Rectal smooth muscle tissue (tissue), 1 donor: Measurements from ENCODE around the gene UHRF2.
"Not testable (repeated sequence)": the region's sequence is repeated elsewhere in the genome, so short reads cannot be mapped to it uniquely, and the experiment has no call there.

Source experiments
- H3K27ac ChIP-seq: one replicate; pipeline ENCODE4 v1.7.0; 2013; ENCODE audit warnings: low read depth, low read length, inconsistent platforms
- H3K27me3 ChIP-seq: one replicate; pipeline ENCODE4 v1.7.0; 2013; ENCODE audit warnings: low read length; ENCODE audit not compliant: control insufficient read depth, insufficient read depth
- H3K36me3 ChIP-seq: one replicate; pipeline ENCODE4 v1.7.0; 2013; ENCODE audit warnings: low read length; ENCODE audit not compliant: control insufficient read depth, insufficient read depth
- H3K4me1 ChIP-seq: one replicate; pipeline ENCODE4 v1.7.0; 2013; ENCODE audit warnings: low read length; ENCODE audit not compliant: control insufficient read depth, insufficient read depth
- H3K4me3 ChIP-seq: one replicate; pipeline ENCODE4 v1.7.0; 2013; ENCODE audit warnings: low read length
- H3K9ac ChIP-seq: one replicate; pipeline ENCODE4 v1.7.0; 2013; ENCODE audit warnings: low read length

The UHRF2 gene

DNA sequence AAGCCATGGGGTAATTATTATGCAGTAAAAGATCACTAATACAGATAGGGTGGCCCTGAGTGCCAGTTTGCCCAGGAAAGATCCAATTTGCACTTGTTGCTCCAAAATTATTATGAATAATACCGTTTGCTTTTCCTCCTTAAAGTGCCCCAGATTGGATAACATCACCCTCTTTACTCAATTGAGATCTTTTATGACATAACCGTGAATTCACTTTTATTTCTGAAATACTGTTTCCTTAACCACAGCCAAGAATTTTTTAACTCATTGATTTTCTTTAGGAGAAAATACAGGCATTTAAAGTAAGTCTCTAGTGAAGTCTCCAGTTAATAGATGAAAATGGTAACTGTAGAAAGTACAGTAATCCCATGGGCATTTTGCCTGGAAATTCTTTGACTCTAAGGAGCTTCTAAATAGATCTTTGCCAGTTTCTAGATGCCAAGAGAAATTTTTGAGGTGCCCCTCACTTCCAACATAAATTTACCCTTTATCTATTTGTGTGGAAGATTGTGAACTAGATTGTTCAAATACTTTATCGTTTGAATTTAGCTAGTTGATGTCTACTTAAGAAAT, 99.2 kb downstream of the UHRF2 start:
- Histone ChIP-seq H3K9ac (no peak overlapping the region), H3K27ac (no peak overlapping the region), H3K4me1 (no peaks in the 10 kb centered on the region), H3K27me3 (no peaks in the 10 kb centered on the region), H3K4me3 (no peak overlapping the region), H3K36me3 (peaks cover 7% of the 10 kb centered on the region)

- H3K27ac ChIP-seq: no peak overlapping the region
- no peaks in the 10 kb centered on the region for H3K4me1 ChIP-seq
- no peak overlapping the region for H3K4me3 ChIP-seq
- H3K9ac ChIP-seq: no peak overlapping the region
- H3K27me3 ChIP-seq: no peaks in the 10 kb centered on the region
- H3K36me3 ChIP-seq: no peaks in the 10 kb centered on the region
Observed at GRCh38 chr9:6522263-6522662, 109.3 kb downstream of the UHRF2 start.

GRCh38 chr9:6525326-6526045, 112.5 kb downstream of the UHRF2 start:
- Histone ChIP-seq H3K27ac (no peak overlapping the region), H3K4me3 (no peak overlapping the region)

DNA sequence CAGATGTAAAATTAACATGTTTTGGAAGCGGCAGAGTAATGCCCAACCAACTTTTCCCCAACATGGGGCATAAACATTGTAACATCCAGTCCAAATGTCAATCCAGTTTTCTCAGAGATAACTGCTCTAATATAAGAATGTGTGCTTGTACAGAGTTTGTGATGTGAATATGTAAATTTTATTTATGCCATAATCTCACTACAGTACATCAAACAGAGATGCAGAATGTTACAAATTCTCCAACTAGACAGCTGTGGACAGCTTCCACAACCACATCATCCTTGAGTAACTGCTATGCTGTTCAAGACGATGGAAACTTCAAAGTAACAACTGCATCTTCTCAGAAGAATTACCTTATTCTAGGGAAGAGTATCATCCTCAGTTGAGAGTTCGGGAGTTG, 122.6 kb downstream of the UHRF2 start:
- Histone ChIP-seq H3K4me3 (no peak overlapping the region), H3K27ac (no peak overlapping the region), H3K36me3 (no peaks in the 10 kb centered on the region), H3K27me3 (no peaks in the 10 kb centered on the region), H3K4me1 (no peaks in the 10 kb centered on the region), H3K9ac (no peak overlapping the region)

More at GRCh38 chr9:6525326-6526045, 112.5 kb downstream of the UHRF2 start:
- no peaks in the 10 kb centered on the region for H3K27me3 ChIP-seq
- H3K9ac ChIP-seq: no peak overlapping the region
- no peaks in the 10 kb centered on the region for H3K36me3 ChIP-seq
- H3K4me1 ChIP-seq: no peaks in the 10 kb centered on the region

DNA sequence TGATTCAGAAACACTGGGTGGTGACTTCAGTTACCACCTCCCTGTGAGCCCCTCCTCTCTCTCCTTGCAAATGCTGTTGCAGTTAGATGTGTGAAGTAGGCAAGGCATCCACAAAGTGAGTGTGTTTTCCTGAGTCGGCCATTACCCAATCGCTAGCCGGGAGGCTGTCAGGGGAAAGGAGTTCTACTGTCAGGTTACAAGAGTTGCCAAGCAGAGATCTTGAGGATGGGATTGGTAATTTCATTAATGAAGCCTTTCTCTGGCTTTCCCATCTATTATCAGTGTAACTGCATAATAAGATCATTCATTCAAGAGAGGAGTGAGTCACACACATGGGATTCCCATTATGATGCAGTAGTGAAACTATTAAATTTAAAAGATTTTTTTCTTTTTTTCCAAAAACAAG, 125.7 kb downstream of the UHRF2 start:
- Histone ChIP-seq H3K9ac (no peak overlapping the region), H3K4me3 (no peak overlapping the region), H3K4me1 (no peaks in the 10 kb centered on the region), H3K36me3 (no peaks in the 10 kb centered on the region), H3K27me3 (no peaks in the 10 kb centered on the region), H3K27ac (no peak overlapping the region)

GRCh38 chr9:6542617-6543016, 129.6 kb downstream of the UHRF2 start:
- H3K36me3 ChIP-seq, H3K27me3 ChIP-seq, H3K27ac ChIP-seq, H3K9ac ChIP-seq, H3K4me1 ChIP-seq, H3K4me3 ChIP-seq: not testable (repeated sequence)

DNA sequence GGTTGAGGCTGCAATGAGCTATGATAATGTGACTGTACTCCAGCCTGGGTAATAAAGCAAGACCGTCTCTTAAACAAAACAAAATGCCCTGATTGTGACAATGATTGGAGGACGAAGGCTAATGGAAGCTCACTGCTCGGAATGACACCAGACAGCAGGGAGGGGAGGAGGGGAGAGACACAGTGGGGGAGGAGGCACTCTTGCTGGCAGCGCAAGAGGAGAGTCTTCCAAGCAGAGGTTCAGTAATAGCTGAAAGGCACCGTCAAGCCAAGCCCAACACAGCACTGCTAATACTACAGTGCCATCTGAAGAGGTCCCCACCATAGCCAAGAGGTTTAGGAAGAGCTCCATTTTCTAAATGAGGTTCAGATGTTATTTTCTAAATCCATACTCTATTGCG, 130.2 kb downstream of the UHRF2 start:
- Histone ChIP-seq H3K4me3 (no peak overlapping the region), H3K27ac (no peak overlapping the region), H3K27me3 (no peaks in the 10 kb centered on the region), H3K4me1 (no peaks in the 10 kb centered on the region), H3K9ac (no peak overlapping the region), H3K36me3 (no peaks in the 10 kb centered on the region)

- no peaks in the 10 kb centered on the region for H3K4me1 ChIP-seq
- no peaks in the 10 kb centered on the region for H3K27me3 ChIP-seq
- H3K9ac ChIP-seq: no peak overlapping the region
- H3K4me3 ChIP-seq: no peak overlapping the region
- H3K27ac ChIP-seq: no peak overlapping the region
- no peaks in the 10 kb centered on the region for H3K36me3 ChIP-seq
Observed at GRCh38 chr9:6545017-6545691, 132.2 kb downstream of the UHRF2 start.

- Histone ChIP-seq H3K4me3 (no peak overlapping the region), H3K27me3 (no peaks in the 10 kb centered on the region), H3K9ac (no peak overlapping the region), H3K4me1 (no peaks in the 10 kb centered on the region), H3K27ac (no peak overlapping the region), H3K36me3 (no peaks in the 10 kb centered on the region)
Observed at GRCh38 chr9:6549106-6549800, 136.3 kb downstream of the UHRF2 start.

DNA sequence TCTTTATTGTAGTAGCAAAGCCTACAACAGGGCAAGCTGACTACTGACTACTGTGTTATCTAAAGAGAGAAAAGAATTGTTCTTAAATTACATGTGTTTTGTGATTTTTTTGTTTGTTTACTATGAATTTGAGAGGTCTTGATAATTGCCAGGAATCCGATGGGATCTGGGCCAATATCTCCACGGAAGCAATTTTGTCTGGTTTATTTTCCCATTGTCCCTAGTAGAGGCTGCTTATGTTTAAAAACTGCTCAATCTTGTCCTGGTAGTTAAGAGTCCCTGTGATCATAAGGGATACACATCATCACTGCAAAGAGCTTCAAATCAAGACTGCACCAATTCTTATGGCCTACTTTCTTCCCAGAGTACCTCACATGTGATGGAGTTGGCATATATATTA, 138.1 kb downstream of the UHRF2 start:
- H3K9ac ChIP-seq: no peak overlapping the region
- no peak overlapping the region for H3K4me3 ChIP-seq
- H3K4me1 ChIP-seq: no peaks in the 10 kb centered on the region
- H3K36me3 ChIP-seq: no peaks in the 10 kb centered on the region
- no peaks in the 10 kb centered on the region for H3K27me3 ChIP-seq
- H3K27ac ChIP-seq: no peak overlapping the region

- no peaks in the 10 kb centered on the region for H3K4me1 ChIP-seq
- H3K4me3 ChIP-seq: no peak overlapping the region
- H3K9ac ChIP-seq: no peak overlapping the region
- H3K27ac ChIP-seq: no peak overlapping the region
- H3K36me3 ChIP-seq: no peaks in the 10 kb centered on the region
- H3K27me3 ChIP-seq: no peaks in the 10 kb centered on the region
Observed at GRCh38 chr9:6552033-6552432, 139.0 kb downstream of the UHRF2 start.

- H3K27ac ChIP-seq: no peak overlapping the region
- H3K27me3 ChIP-seq: no peaks in the 10 kb centered on the region
- H3K4me3 ChIP-seq: no peak overlapping the region
- no peak overlapping the region for H3K9ac ChIP-seq
- H3K36me3 ChIP-seq: no peaks in the 10 kb centered on the region
- no peaks in the 10 kb centered on the region for H3K4me1 ChIP-seq
Observed at GRCh38 chr9:6552498-6553121, 139.6 kb downstream of the UHRF2 start.
